Fibroblast of lung (primary cell): ENCODE results near the gene MARVELD1. TPM values are rescaled to one million over a fixed set of nuclear protein-coding genes. Genes with fewer than 3 reads are reported as not detected.

Source experiments
- DNase-seq, 2 donors: peaks; one replicate each; pipeline versions ENCODE4 v3.0.0 to v3.0.0-alpha.2; 2010; ENCODE audit warnings: low read depth in 2 of 2
- H2AFZ ChIP-seq: 2 replicates; pipeline ENCODE4 v1.5.1; 2012; ENCODE audit warnings: low read length, control low read depth, inconsistent platforms
- H3K27ac ChIP-seq: 2 replicates; pipeline ENCODE4 v1.5.1; 2011; ENCODE audit warnings: low read length, control low read depth; ENCODE audit not compliant: insufficient read depth
- H3K27me3 ChIP-seq: 2 replicates; pipeline ENCODE4 v1.5.1; 2011; ENCODE audit warnings: mild to moderate bottlenecking, low read length; ENCODE audit not compliant: control insufficient read depth, insufficient read depth
- H3K36me3 ChIP-seq: 2 replicates; pipeline ENCODE4 v1.5.1; 2011; ENCODE audit warnings: low read length; ENCODE audit not compliant: control insufficient read depth, insufficient read depth
- H3K4me1 ChIP-seq: 2 replicates; pipeline ENCODE4 v1.5.1; 2011; ENCODE audit warnings: low read length; ENCODE audit not compliant: control insufficient read depth, insufficient read depth; ENCODE audit errors: extremely low read depth
- H3K4me2 ChIP-seq: 2 replicates; pipeline ENCODE4 v1.5.1; 2011; ENCODE audit warnings: low read length, control low read depth; ENCODE audit not compliant: insufficient read depth; ENCODE audit errors: extremely low read depth
- H3K4me3 ChIP-seq, 4 experiments: fragments of 200-600 bp in 1 of 4; sonication (generic) in 1 of 4; replicated peaks in 1 of 4; 2 replicates each; pipeline ENCODE4 v1.5.1; 2011 to 2016; ENCODE audit warnings: low read length in 4 of 4, low read depth in 3 of 4, mild to moderate bottlenecking in 3 of 4, control low read depth in 2 of 4, inconsistent platforms in 1 of 4, mixed read lengths in 1 of 4; ENCODE audit not compliant: insufficient read depth in 1 of 4; ENCODE audit errors: control extremely low read depth in 1 of 4
- H3K79me2 ChIP-seq: 2 replicates; pipeline ENCODE4 v1.5.1; 2012; ENCODE audit warnings: mild to moderate bottlenecking, low read length, inconsistent platforms; ENCODE audit not compliant: control insufficient read depth, insufficient read depth
- H3K9ac ChIP-seq: 2 replicates; pipeline ENCODE4 v1.5.1; 2011; ENCODE audit warnings: mild to moderate bottlenecking, low read length, control low read depth; ENCODE audit not compliant: insufficient read depth
- H3K9me3 ChIP-seq: 2 replicates; pipeline ENCODE4 v1.5.1; 2012; ENCODE audit warnings: low read depth, low read length; ENCODE audit not compliant: control insufficient read depth, insufficient read depth
- H4K20me1 ChIP-seq: 2 replicates; pipeline ENCODE4 v1.5.1; 2011; ENCODE audit warnings: low read length; ENCODE audit not compliant: control insufficient read depth, insufficient read depth; ENCODE audit errors: extremely low read depth
- EZH2 ChIP-seq: IDR thresholded peaks from 2 replicates; pipeline ENCODE4 v1.5.1; 2012; ENCODE audit warnings: low read length, control low read depth, mild to moderate bottlenecking; ENCODE audit errors: missing control alignments
- polyA plus RNA-seq, 2 donors: library from polyadenylated mRNA; depleted of rRNA in 1 of 2; stranded (reverse) in 1 of 2; unstranded in 1 of 2; fragments of >200 nt; gene quantifications; 2 replicates each; pipeline ENCODE4 v1.2.1, GENCODE V29; 2011 to 2012; ENCODE audit warnings: missing spikeins in 1 of 2
- total RNA-seq: library from RNA; depleted of rRNA; stranded (reverse); fragments of >200 nt; gene quantifications from 2 replicates; pipeline ENCODE4 v1.2.1, GENCODE V29; 2014
- TF ChIP-seq, protein P1 (sequence below), 2 donors: IDR thresholded peaks in 1 of 2; conservative IDR thresholded peaks in 1 of 2; 1 replicate in 1 of 2; 2 replicates in 1 of 2; pipeline ENCODE4 v1.5.1; 2011 to 2012; ENCODE audit warnings: low read length in 2 of 2, control low read depth in 1 of 2, inconsistent platforms in 1 of 2, low read depth in 1 of 2, mild to moderate bottlenecking in 1 of 2

The MARVELD1 gene
- total and polyA plus RNA-seq, 2 donors (not counting 1 experiment from before 2014, with no cell fraction given), result 16.3 to 132 TPM

DNA sequence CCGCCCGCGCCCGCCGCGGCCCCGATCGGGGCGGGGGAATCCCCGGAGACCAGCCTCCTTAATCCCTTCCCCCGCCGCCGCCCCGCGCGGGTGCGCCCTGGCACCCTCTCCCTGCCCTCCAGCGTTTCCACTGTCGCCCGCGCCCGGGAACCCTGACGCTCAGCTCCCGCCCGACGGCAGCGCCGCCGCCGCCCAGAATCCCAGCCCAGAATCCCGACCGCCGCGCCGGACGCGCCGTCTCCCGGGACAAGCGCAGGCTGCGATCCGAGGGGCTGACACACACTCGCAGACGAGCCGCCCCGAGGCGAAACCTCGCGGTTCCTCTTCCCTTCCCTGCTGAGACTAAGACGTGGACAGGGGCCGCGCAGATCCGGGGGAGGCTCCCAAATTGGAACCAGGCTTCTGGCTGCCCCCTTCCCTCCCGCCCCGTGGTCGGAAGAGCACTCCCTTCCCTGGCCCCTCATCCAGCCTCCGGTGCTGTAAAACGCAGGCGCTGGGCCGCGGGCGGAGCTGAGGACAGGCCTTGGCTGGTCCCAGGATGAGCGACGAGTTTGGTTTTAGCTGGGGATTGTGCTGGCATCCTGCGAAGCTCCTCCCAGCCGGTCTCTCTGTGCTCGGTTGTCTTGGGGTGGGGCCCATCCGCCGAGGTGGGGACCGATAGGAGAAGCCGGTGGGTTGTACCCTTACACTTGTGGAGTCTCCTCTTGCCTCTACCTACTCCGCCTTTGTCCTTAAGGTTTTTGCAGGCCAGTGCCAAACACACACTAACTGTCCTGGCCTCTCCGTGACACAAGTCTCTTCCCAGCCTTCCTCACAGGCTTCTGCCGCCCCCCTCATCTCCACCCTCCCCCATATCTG is 1.1 kb downstream of the MARVELD1 start:
- H3K4me3 ChIP-seq, result peak overlapping the region; percentile 57 to 76 (median 75)
- peak overlapping the region; percentile 80 for H3K9ac ChIP-seq
- H4K20me1 ChIP-seq, result no peaks in the 10 kb centered on the region
- no peak overlapping the region for H2AFZ ChIP-seq
- H3K4me2 ChIP-seq, result peak overlapping the region; percentile 90
- peaks cover 34% of the 10 kb centered on the region for H3K79me2 ChIP-seq
- no peaks in the 10 kb centered on the region for H3K9me3 ChIP-seq
- peak overlapping the region; percentile 85 for H3K27ac ChIP-seq
- peak; percentile 77 to 80 for DNase-seq
- no peaks in the 10 kb centered on the region for H3K27me3 ChIP-seq
- peaks cover 23% of the 10 kb centered on the region for H3K4me1 ChIP-seq
- H3K36me3 ChIP-seq, result peaks cover 7% of the 10 kb centered on the region
- TF ChIP-seq EZH2, result no peak
- TF ChIP-seq, protein P1, sequence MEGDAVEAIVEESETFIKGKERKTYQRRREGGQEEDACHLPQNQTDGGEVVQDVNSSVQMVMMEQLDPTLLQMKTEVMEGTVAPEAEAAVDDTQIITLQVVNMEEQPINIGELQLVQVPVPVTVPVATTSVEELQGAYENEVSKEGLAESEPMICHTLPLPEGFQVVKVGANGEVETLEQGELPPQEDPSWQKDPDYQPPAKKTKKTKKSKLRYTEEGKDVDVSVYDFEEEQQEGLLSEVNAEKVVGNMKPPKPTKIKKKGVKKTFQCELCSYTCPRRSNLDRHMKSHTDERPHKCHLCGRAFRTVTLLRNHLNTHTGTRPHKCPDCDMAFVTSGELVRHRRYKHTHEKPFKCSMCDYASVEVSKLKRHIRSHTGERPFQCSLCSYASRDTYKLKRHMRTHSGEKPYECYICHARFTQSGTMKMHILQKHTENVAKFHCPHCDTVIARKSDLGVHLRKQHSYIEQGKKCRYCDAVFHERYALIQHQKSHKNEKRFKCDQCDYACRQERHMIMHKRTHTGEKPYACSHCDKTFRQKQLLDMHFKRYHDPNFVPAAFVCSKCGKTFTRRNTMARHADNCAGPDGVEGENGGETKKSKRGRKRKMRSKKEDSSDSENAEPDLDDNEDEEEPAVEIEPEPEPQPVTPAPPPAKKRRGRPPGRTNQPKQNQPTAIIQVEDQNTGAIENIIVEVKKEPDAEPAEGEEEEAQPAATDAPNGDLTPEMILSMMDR (conservative IDR thresholded peaks at IDR 0.05 in 1 of 2, IDR thresholded peaks at IDR 0.05 in 1 of 2; ENCODE audit: low read depth in 1 of 2, low read length in 2 of 2), result no peak

DNA sequence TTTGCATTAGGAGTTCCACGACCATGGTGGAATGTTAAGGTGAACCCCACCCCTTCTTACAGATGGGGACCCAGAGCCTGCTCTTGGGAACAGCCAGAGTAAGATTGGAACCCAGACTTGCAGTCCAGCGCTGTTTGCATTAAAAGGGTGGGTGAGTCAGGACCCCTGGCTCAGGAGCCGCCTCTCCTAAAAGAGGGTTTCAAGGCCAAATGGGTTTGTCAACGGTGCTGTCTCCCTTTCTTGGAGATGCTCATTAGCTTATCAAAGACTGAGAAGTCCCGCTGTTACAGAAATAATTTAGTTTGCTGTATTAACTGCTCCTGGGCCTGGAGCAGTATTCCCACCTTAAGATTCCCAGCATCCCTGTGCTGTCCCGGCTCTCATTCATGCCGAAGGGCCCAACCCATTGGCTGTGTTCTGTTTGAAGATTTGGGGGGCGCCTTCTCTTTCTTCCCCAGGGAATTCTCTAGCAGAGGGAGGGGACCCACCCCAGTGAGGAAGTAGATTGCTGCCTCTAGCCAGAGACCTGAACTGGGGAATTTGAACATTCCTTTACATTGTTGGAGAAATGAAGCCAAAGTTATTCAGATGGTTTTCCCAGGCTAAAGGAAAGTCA is 1.8 kb downstream of the MARVELD1 start:
- TF ChIP-seq, protein P1 (conservative IDR thresholded peaks at IDR 0.05 in 1 of 2, IDR thresholded peaks at IDR 0.05 in 1 of 2; ENCODE audit: low read depth in 1 of 2, low read length in 2 of 2), result no peak
- TF ChIP-seq EZH2, result no peak
- Histone ChIP-seq H3K4me3 (peak overlapping the region; percentile 57 to 76 (median 75)), H3K9me3 (no peaks in the 10 kb centered on the region), H3K27ac (peak overlapping the region; percentile 85), H3K4me2 (peak overlapping the region; percentile 90), H3K27me3 (no peaks in the 10 kb centered on the region), H2AFZ (no peak overlapping the region), H3K4me1 (peaks cover 20% of the 10 kb centered on the region), H3K36me3 (peaks cover 7% of the 10 kb centered on the region), H3K79me2 (peaks cover 34% of the 10 kb centered on the region), H4K20me1 (no peaks in the 10 kb centered on the region), H3K9ac (peak overlapping the region; percentile 80)
- DNase-seq, result no peak

DNA sequence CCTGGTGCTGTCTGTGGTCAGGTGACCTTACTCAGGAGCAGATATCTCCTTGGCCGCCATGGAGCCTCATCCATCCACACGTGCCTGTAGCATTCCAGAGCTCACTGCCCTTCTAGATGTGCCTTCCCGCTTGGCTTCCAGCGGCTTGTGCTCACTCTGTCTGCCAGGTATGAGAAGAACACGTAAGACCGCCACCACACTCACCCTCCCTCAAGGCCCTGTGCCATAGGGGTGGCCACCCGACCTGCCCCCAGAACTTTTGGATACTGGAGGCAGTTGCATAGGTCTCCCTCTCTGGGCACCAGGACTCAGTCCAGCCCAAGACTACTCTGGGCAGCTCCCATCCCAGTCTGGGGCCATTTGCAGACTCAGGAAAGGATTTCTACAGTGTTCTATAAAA is 4.1 kb downstream of the MARVELD1 start:
- Histone ChIP-seq H3K27ac (no peak overlapping the region), H2AFZ (no peak overlapping the region), H3K9ac (no peak overlapping the region), H3K9me3 (no peaks in the 10 kb centered on the region), H3K27me3 (no peaks in the 10 kb centered on the region), H3K4me2 (no peak overlapping the region), H3K36me3 (peaks cover 7% of the 10 kb centered on the region), H3K79me2 (peaks cover 34% of the 10 kb centered on the region), H4K20me1 (no peaks in the 10 kb centered on the region), H3K4me3 (no peak overlapping the region), H3K4me1 (peaks cover 20% of the 10 kb centered on the region)
- TF ChIP-seq, protein P1 (conservative IDR thresholded peaks at IDR 0.05 in 1 of 2, IDR thresholded peaks at IDR 0.05 in 1 of 2; ENCODE audit: low read depth in 1 of 2, low read length in 2 of 2), result no peak
- no peak for TF ChIP-seq EZH2
- DNase-seq, result no peak
